C4-2B (cell line): ENCODE measurements around the gene LRP10.

Experiments used
- H3K27ac ChIP-seq: fragments of 450-650 bp; 2 replicates; pipeline ENCODE4 v1.5.1; 2017
- CTCF ChIP-seq: fragments of 450-650 bp; conservative IDR thresholded peaks from 2 replicates; pipeline ENCODE4 v1.5.1; 2017; ENCODE audit warnings: mild to moderate bottlenecking
- ZFX ChIP-seq: fragments of 450-650 bp; IDR thresholded peaks from 2 replicates; pipeline ENCODE4 v1.6.1; 2017

Gene LRP10

GRCh38 chr14:22892488-22892887 is 20.9 kb downstream of the LRP10 start:
- no peak overlapping the region for H3K27ac ChIP-seq
- TF ChIP-seq CTCF (no peak), ZFX (no peak)

GRCh38 chr14:22893706-22894105 is 22.2 kb downstream of the LRP10 start:
- no peak for TF ChIP-seq CTCF
- TF ChIP-seq ZFX, result no peak
- H3K27ac ChIP-seq, result no peak overlapping the region

- TF ChIP-seq ZFX (no peak), CTCF (no peak)
- H3K27ac ChIP-seq, result no peak overlapping the region
These were observed 23.9 kb downstream of the LRP10 start for GRCh38 chr14:22895402-22895801.

- no peak overlapping the region for H3K27ac ChIP-seq
- TF ChIP-seq CTCF, result no peak
- TF ChIP-seq ZFX, result no peak
These were observed 24.8 kb downstream of the LRP10 start for GRCh38 chr14:22896356-22896755.

- TF ChIP-seq ZFX, result no peak
- TF ChIP-seq CTCF, result no peak
- no peak overlapping the region for H3K27ac ChIP-seq
These were observed 25.2 kb downstream of the LRP10 start for GRCh38 chr14:22896760-22897159.

- TF ChIP-seq CTCF, result no peak
- no peak for TF ChIP-seq ZFX
- no peak overlapping the region for H3K27ac ChIP-seq
These were observed 25.8 kb downstream of the LRP10 start for GRCh38 chr14:22897357-22897756.

- TF ChIP-seq ZFX, result no peak
- H3K27ac ChIP-seq, result no peak overlapping the region
These were observed 27.0 kb downstream of the LRP10 start for GRCh38 chr14:22898302-22899090.
